ENCODE data around the gene TTLL10.

The TTLL10 gene

DNA sequence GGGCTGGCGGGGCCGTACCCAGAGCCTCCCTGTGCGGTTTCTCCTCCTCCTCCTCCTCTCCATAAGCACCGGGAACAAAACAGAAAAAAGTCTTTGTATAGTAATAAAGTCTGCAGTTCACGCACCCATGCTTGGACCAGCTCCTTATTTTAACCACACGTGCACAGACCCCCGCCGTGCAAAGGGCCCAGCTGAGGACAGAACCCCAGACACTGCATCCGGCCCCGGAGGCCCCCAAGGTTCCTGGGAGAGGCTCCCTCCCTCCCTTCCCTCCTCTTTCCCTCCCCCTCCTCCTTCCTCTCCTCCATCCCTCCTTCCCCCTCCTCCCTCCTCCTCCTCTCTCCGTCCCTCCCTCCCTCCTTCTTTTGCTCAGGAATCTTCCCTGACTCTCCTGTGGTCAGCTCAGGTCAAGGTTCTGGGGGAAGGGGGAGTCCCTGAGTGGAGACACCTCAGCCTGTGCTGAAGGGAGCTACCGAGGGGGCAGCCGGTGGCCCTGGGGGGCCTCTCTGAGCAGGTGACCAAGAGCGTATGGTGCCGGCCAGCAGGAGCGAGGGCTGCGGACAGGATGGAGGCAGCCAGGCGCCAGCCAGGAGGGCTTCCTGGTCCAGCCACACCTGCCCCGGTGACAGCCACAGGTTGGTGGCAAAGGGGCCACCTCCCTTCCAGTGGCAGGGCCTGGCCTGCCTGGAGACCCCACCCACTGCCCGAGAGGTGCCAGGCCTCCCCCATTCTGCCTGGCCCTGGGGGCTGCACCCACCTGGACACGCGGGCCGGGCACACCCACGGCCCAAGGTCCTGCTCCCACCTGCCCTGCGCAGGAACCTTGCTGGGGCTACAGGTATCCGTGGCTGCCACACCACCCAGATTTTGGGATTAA lies 3.2 kb upstream of the TTLL10 start:
- TF ChIP-seq, protein P1, sequence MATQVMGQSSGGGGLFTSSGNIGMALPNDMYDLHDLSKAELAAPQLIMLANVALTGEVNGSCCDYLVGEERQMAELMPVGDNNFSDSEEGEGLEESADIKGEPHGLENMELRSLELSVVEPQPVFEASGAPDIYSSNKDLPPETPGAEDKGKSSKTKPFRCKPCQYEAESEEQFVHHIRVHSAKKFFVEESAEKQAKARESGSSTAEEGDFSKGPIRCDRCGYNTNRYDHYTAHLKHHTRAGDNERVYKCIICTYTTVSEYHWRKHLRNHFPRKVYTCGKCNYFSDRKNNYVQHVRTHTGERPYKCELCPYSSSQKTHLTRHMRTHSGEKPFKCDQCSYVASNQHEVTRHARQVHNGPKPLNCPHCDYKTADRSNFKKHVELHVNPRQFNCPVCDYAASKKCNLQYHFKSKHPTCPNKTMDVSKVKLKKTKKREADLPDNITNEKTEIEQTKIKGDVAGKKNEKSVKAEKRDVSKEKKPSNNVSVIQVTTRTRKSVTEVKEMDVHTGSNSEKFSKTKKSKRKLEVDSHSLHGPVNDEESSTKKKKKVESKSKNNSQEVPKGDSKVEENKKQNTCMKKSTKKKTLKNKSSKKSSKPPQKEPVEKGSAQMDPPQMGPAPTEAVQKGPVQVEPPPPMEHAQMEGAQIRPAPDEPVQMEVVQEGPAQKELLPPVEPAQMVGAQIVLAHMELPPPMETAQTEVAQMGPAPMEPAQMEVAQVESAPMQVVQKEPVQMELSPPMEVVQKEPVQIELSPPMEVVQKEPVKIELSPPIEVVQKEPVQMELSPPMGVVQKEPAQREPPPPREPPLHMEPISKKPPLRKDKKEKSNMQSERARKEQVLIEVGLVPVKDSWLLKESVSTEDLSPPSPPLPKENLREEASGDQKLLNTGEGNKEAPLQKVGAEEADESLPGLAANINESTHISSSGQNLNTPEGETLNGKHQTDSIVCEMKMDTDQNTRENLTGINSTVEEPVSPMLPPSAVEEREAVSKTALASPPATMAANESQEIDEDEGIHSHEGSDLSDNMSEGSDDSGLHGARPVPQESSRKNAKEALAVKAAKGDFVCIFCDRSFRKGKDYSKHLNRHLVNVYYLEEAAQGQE (IDR thresholded peaks at IDR 0.05; ENCODE audit: insufficient replicate concordance, low read depth), result no peak
- Histone ChIP-seq H3K4me3 (replicated peaks; ENCODE audit: insufficient read depth, low read length) (no peak overlapping the region), H3K27ac (replicated peaks) (no peak overlapping the region), H3K27me3 (ENCODE audit: insufficient read depth, poor library complexity, severe bottlenecking) (peaks cover 9% of the 10 kb centered on the region)
- peak in 1 of 2 experiments; percentile 31 for DNase-seq (ENCODE audit: low read depth in 1 of 2, low spot score in 1 of 2)

DNA sequence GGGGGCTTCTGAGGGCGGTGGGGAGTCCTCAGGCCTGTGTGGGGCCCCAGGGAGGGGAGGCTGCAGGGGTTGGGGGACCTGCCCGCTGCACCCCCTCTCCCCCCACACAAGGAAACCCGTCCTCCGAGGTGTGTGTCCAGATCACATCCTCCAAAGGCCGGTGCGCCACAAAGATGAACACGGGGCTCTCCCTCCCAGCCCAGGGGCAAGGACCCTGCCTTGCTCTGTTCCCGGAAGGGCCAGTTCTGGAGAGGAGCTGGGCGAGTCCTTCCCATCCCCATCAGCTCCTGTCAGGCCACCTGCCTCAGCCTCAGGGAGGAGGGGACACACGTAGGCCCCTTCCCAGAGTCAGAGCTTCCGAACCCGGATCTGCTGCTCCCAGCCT lies 2.5 kb upstream of the TTLL10 start:
- DNase-seq (ENCODE audit: low read depth in 1 of 2, low spot score in 1 of 2), result no peak
- TF ChIP-seq POLR2AphosphoS5 (IDR thresholded peaks at IDR 0.05; ENCODE audit: low read depth) (no peak), SPI1 (IDR thresholded peaks at IDR 0.05; ENCODE audit: borderline replicate concordance, low read depth) (no peak), GABPA (IDR thresholded peaks at IDR 0.05; ENCODE audit: low read depth) (no peak)
- TF ChIP-seq, protein P2, sequence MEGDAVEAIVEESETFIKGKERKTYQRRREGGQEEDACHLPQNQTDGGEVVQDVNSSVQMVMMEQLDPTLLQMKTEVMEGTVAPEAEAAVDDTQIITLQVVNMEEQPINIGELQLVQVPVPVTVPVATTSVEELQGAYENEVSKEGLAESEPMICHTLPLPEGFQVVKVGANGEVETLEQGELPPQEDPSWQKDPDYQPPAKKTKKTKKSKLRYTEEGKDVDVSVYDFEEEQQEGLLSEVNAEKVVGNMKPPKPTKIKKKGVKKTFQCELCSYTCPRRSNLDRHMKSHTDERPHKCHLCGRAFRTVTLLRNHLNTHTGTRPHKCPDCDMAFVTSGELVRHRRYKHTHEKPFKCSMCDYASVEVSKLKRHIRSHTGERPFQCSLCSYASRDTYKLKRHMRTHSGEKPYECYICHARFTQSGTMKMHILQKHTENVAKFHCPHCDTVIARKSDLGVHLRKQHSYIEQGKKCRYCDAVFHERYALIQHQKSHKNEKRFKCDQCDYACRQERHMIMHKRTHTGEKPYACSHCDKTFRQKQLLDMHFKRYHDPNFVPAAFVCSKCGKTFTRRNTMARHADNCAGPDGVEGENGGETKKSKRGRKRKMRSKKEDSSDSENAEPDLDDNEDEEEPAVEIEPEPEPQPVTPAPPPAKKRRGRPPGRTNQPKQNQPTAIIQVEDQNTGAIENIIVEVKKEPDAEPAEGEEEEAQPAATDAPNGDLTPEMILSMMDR (IDR thresholded peaks at IDR 0.05; ENCODE audit: insufficient read depth, low read length), result no peak
- TF ChIP-seq, protein P1 (IDR thresholded peaks at IDR 0.05; ENCODE audit: insufficient replicate concordance, low read depth), result no peak
- H3K27ac ChIP-seq (replicated peaks), result no peak overlapping the region
- peaks cover 9% of the 10 kb centered on the region for H3K27me3 ChIP-seq (ENCODE audit: insufficient read depth, poor library complexity, severe bottlenecking)
- no peak overlapping the region for H3K4me3 ChIP-seq (replicated peaks; ENCODE audit: insufficient read depth, low read length)

DNA sequence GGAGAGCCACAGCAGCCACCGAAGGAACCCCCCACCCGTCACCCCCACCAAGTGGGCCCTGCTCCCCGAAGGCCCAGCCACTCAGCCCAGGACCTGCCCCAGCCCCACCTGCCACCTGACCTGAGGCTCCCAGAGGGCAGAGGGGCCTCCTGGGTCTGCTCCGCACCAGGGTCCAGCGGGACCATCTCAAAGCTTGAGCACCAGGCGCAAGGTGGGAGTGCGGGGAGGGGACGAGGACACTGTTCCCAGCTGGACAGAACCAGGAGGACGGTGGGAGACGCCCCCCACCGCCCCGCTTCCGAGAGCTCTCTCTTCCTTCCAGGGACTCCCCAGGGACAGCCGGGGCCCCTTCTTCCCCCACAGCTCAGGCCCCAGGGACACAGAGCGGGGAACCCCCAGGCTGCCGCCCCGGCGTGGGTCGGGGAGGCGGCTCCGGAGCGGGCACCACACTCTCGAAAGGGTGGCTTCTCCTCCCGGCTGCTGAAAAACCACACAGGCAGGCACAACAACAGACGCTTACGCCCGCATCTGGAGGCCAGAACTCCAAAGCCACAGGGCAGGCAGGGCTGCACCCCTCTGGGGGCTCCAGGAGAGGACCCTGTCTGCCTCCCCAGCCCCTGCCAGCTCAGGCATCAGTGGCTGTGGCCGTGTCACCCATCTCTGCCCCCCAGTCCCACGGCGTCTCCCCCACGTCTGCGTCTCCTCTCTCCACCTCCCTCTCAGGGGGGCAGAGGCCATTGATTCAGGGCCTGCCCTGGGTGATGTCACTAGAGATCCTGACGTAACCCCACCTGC lies 1.9 kb upstream of the TTLL10 start:
- Histone ChIP-seq H3K27ac (replicated peaks) (no peak overlapping the region), H3K4me3 (replicated peaks; ENCODE audit: insufficient read depth, low read length) (no peak overlapping the region), H3K27me3 (ENCODE audit: insufficient read depth, poor library complexity, severe bottlenecking) (peaks cover 9% of the 10 kb centered on the region)
- no peak for TF ChIP-seq GABPA (IDR thresholded peaks at IDR 0.05; ENCODE audit: low read depth)
- TF ChIP-seq, protein P1 (IDR thresholded peaks at IDR 0.05; ENCODE audit: insufficient replicate concordance, low read depth), result no peak
- no peak for TF ChIP-seq SPI1 (IDR thresholded peaks at IDR 0.05; ENCODE audit: borderline replicate concordance, low read depth)
- TF ChIP-seq, protein P2 (IDR thresholded peaks at IDR 0.05; ENCODE audit: insufficient read depth, low read length), result no peak
- TF ChIP-seq POLR2AphosphoS5 (IDR thresholded peaks at IDR 0.05; ENCODE audit: low read depth), result no peak
- DNase-seq (ENCODE audit: low read depth in 1 of 2, low spot score in 1 of 2), result peak in 1 of 2 experiments; percentile 25

Measured in HL-60 (cell line).